Glutamatergic neuron (in vitro differentiated cells): Measurements from ENCODE around the gene INO80C. TPM values are rescaled to one million over a fixed set of nuclear protein-coding genes. Genes with fewer than 3 reads are reported as not detected.

Experiments used
- DNase-seq: peaks from one replicate; pipeline ENCODE4 v3.0.0; 2022
- H3K27ac Mint-ChIP-seq: one replicate; pipeline ENCODE4 v1.8.0; 2020; ENCODE audit warnings: mild to moderate bottlenecking, mixed read lengths, inconsistent platforms; ENCODE audit not compliant: unreplicated experiment
- H3K27me3 Mint-ChIP-seq: one replicate; pipeline ENCODE4 v1.8.0; 2020; ENCODE audit warnings: mild to moderate bottlenecking, moderate library complexity, mixed read lengths, inconsistent platforms; ENCODE audit not compliant: unreplicated experiment
- H3K36me3 Mint-ChIP-seq: one replicate; pipeline ENCODE4 v1.8.0; 2020; ENCODE audit warnings: mild to moderate bottlenecking, mixed read lengths, inconsistent platforms; ENCODE audit not compliant: unreplicated experiment
- H3K4me1 Mint-ChIP-seq: one replicate; pipeline ENCODE4 v1.8.0; 2020; ENCODE audit warnings: mild to moderate bottlenecking, low read depth, mixed read lengths, inconsistent platforms; ENCODE audit not compliant: unreplicated experiment
- H3K4me3 Mint-ChIP-seq: one replicate; pipeline ENCODE4 v1.8.0; 2020; ENCODE audit warnings: mild to moderate bottlenecking, mixed read lengths, inconsistent platforms; ENCODE audit not compliant: unreplicated experiment
- H3K9me3 Mint-ChIP-seq: one replicate; pipeline ENCODE4 v1.8.0; 2020; ENCODE audit warnings: mild to moderate bottlenecking, moderate library complexity, mixed read lengths, inconsistent platforms; ENCODE audit not compliant: unreplicated experiment
- total RNA-seq: library from RNA; stranded (reverse); fragmentation: NEBNext Ultra II Directional; extraction: Animal tissue kit (Norgen Biotek cat#: 25700); gene quantifications from one replicate; pipeline ENCODE4 v1.2.1, GENCODE V29; 2021; ENCODE audit not compliant: unreplicated experiment
- TF ChIP-seq, protein P1 (sequence below): fragments of 200-600 bp; sonication (generic); IDR thresholded peaks from one replicate; pipeline ENCODE4 v1.5.0; 2021; ENCODE audit not compliant: partially characterized antibody, unreplicated experiment

Gene INO80C
- total RNA-seq, 1 donor from 2014 or later: 38.7 TPM

DNA sequence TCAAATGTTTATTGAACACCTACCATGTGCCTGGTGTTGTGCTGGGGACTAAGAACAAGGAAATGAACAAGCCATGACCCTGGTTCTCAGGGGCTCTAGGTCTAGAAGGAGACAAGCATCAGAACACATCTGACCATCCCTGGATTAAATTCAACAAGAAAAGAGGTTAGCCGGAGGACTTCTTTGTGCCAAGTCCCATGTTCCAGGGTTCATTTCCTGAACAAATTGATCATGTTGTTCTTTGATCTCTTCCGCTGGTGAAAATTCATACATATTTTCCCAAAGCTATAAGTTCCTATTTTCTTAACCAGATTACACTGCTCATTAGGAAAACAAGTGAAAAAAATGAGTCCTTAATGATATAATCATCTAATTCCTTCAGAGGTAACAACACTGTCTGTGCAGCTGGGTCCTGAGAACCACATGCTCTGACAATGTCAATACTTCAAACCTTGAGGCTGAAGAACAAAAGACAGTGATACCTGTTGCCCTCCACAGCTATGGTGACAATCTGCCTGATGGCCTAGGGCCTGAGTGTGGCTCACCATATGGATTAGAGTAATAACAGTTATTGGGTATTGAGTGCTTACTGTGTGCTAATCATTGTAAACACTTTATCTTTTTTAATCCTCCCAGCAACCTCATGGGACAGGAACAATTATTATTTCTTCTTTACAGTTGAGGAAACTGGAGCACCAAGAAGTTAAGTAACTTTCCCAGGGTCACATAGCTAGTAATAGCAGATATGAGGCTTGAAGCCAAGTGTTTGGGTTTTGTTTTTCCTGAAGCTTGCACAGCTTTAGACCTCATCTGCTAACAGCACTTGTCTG is 24.6 kb upstream of the INO80C start:
- DNase-seq: no peak
- H3K27ac Mint-ChIP-seq: no peak overlapping the region

DNA sequence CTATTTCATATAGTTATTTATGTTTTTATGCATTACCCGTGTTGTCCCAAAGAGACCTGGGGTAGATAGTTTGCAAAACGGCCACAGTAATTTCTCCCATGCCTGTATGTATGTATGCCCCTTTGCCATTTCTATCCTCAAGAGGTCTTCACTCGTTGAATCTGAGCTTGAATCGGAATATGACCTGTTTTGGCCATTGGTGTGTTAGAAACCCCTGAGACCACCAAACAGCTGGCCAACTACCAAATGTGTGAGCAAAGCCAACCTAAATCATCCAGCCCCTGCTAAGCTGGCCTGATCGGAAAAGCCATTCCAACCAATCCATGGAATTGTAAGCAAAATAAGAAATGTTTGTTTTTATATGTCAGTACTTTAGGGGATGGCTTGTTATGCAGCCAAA is 23.4 kb upstream of the INO80C start:
- DNase-seq: no peak
- TF ChIP-seq, protein P1, sequence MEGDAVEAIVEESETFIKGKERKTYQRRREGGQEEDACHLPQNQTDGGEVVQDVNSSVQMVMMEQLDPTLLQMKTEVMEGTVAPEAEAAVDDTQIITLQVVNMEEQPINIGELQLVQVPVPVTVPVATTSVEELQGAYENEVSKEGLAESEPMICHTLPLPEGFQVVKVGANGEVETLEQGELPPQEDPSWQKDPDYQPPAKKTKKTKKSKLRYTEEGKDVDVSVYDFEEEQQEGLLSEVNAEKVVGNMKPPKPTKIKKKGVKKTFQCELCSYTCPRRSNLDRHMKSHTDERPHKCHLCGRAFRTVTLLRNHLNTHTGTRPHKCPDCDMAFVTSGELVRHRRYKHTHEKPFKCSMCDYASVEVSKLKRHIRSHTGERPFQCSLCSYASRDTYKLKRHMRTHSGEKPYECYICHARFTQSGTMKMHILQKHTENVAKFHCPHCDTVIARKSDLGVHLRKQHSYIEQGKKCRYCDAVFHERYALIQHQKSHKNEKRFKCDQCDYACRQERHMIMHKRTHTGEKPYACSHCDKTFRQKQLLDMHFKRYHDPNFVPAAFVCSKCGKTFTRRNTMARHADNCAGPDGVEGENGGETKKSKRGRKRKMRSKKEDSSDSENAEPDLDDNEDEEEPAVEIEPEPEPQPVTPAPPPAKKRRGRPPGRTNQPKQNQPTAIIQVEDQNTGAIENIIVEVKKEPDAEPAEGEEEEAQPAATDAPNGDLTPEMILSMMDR: no peak
- H3K9me3 Mint-ChIP-seq: peaks cover 2% of the 10 kb centered on the region
- H3K4me1 Mint-ChIP-seq: peaks cover under 1% of the 10 kb centered on the region
- H3K36me3 Mint-ChIP-seq: no peaks in the 10 kb centered on the region
- H3K27ac Mint-ChIP-seq: no peak overlapping the region
- no peaks in the 10 kb centered on the region for H3K27me3 Mint-ChIP-seq
- H3K4me3 Mint-ChIP-seq: no peak overlapping the region

More for the DNA sequence above, 24.6 kb upstream of the INO80C start:
- Mint-ChIP-seq H3K36me3 (no peaks in the 10 kb centered on the region), H3K9me3 (peaks cover 2% of the 10 kb centered on the region), H3K27me3 (no peaks in the 10 kb centered on the region), H3K4me1 (peaks cover 10% of the 10 kb centered on the region), H3K4me3 (no peak overlapping the region)
- TF ChIP-seq, protein P1: no peak

- H3K4me3 Mint-ChIP-seq: no peak overlapping the region
- H3K27ac Mint-ChIP-seq: no peak overlapping the region
- H3K36me3 Mint-ChIP-seq: no peaks in the 10 kb centered on the region
- DNase-seq: no peak
- no peaks in the 10 kb centered on the region for H3K4me1 Mint-ChIP-seq
- TF ChIP-seq, protein P1: no peak
- peaks cover 2% of the 10 kb centered on the region for H3K9me3 Mint-ChIP-seq
- no peaks in the 10 kb centered on the region for H3K27me3 Mint-ChIP-seq
Observed at GRCh38 chr18:35519148-35519899, 21.6 kb upstream of the INO80C start.

DNA sequence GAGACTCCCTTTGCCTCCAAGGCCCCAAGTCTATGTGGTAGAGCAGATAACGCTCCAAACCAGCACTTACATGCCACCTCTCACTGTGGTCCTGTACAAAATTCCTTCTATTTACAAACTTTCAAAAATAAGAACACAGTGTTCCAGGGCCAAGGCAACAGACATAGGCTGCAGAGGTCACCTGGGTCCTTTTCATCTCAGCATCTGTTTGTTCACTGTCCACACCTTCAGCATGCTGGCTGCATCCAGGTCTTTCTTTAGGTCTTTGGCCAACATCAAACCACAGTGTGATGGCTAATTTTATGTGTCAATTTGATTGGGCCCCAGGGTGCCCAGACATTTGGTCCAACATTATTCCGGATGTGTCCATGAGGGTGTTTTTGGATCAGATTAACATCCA is 20.0 kb upstream of the INO80C start:
- H3K4me1 Mint-ChIP-seq: peaks cover 6% of the 10 kb centered on the region
- TF ChIP-seq, protein P1: no peak
- no peaks in the 10 kb centered on the region for H3K36me3 Mint-ChIP-seq
- H3K27ac Mint-ChIP-seq: no peak overlapping the region
- H3K27me3 Mint-ChIP-seq: peaks cover 2% of the 10 kb centered on the region
- H3K4me3 Mint-ChIP-seq: no peak overlapping the region
- no peaks in the 10 kb centered on the region for H3K9me3 Mint-ChIP-seq
- DNase-seq: no peak

DNA sequence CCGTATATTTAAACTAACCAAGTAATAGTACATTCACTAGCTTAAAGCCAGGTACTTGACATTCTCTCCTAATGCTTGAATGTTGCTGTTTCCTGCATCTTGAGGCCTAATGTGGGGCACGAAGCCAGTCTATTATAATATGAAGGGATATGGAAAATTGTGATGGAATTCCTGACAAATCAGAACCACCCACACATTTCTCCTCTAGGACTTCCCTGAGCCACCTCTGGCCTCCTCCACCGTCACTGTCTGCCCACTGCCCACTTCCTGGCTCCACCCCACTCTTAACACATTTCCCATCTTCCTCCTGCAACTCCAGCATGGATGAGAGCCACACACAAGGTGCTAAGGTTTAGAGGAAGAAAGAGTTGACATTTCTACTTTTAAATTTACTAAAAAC is 19.0 kb upstream of the INO80C start:
- Mint-ChIP-seq H3K27me3 (peaks cover 2% of the 10 kb centered on the region), H3K4me1 (peaks cover 6% of the 10 kb centered on the region), H3K27ac (no peak overlapping the region), H3K9me3 (no peaks in the 10 kb centered on the region), H3K4me3 (no peak overlapping the region), H3K36me3 (no peaks in the 10 kb centered on the region)
- DNase-seq: no peak
- TF ChIP-seq, protein P1: no peak
